Activated CD4-positive, CD25-positive, alpha-beta regulatory T cell treated with anti-CD3 and anti-CD28 coated beads, Interleukin-2, amount 50 U/mL, for 24 hours (primary cell): Measurements from ENCODE around the gene PTPRM.

Source experiments
- ATAC-seq, 2 donors: fragments of 150-1000 bp; cut with Tn5 transposase; one replicate each; pipeline ENCODE4 v1.10.0; 2021; ENCODE audit warnings: mild to moderate bottlenecking in 1 of 2, moderate library complexity in 1 of 2

Gene PTPRM

GRCh38 chr18:8341481-8342230, 774.5 kb downstream of the PTPRM start:
- no peak for ATAC-seq

- ATAC-seq = no peak
Measured at GRCh38 chr18:8348051-8348720, 781.1 kb downstream of the PTPRM start.

- ATAC-seq = no peak
Measured at GRCh38 chr18:8349608-8350323, 782.6 kb downstream of the PTPRM start.

GRCh38 chr18:8350628-8351027, 783.5 kb downstream of the PTPRM start:
- ATAC-seq = no peak

- ATAC-seq = no peak
Measured at GRCh38 chr18:8351161-8351560, 784.0 kb downstream of the PTPRM start.

GRCh38 chr18:8354304-8354703, 787.2 kb downstream of the PTPRM start:
- ATAC-seq = no peak

- ATAC-seq = no peak
Measured at GRCh38 chr18:8356001-8356400, 788.9 kb downstream of the PTPRM start.

- ATAC-seq = no peak
Measured at GRCh38 chr18:8357320-8357719, 790.2 kb downstream of the PTPRM start.

- ATAC-seq = no peak
Measured at GRCh38 chr18:8358033-8358765, 791.1 kb downstream of the PTPRM start.

- no peak for ATAC-seq
Measured at GRCh38 chr18:8359076-8359475, 792.0 kb downstream of the PTPRM start.

- no peak for ATAC-seq
Measured at GRCh38 chr18:8359481-8359880, 792.4 kb downstream of the PTPRM start.

- no peak for ATAC-seq
Measured at GRCh38 chr18:8361941-8362471, 794.9 kb downstream of the PTPRM start.

GRCh38 chr18:8362863-8363262, 795.7 kb downstream of the PTPRM start:
- ATAC-seq = no peak

GRCh38 chr18:8364385-8364784, 797.3 kb downstream of the PTPRM start:
- no peak for ATAC-seq

- ATAC-seq = no peak
Measured at GRCh38 chr18:8365006-8365405, 797.9 kb downstream of the PTPRM start.

- ATAC-seq = no peak
Measured at GRCh38 chr18:8365528-8365927, 798.4 kb downstream of the PTPRM start.

- ATAC-seq = no peak
Measured at GRCh38 chr18:8366070-8366469, 799.0 kb downstream of the PTPRM start.

GRCh38 chr18:8366656-8367055, 799.5 kb downstream of the PTPRM start:
- ATAC-seq = no peak

GRCh38 chr18:8367217-8367988, 800.3 kb downstream of the PTPRM start:
- ATAC-seq = peak in 1 of 2 donors; percentile 7

GRCh38 chr18:8368512-8369217, 801.5 kb downstream of the PTPRM start:
- ATAC-seq = no peak

GRCh38 chr18:8373486-8373885, 806.4 kb downstream of the PTPRM start:
- no peak for ATAC-seq
